GM12891 (cell line): ENCODE data around the gene FBXO21.
A peak's percentile ranks its signal among the peaks of the same experiment; 100 is the strongest.

Experiments
- DNase-seq: peaks from one replicate; pipeline ENCODE4 v3.0.0; 2011; ENCODE audit warnings: low spot score; ENCODE audit not compliant: insufficient read length
- FAIRE-seq: peaks from 2 replicates; lab custom pipeline; 2011; peaks lifted over from hg19 to GRCh38; lab: Jason Lieb, UNC
- PAX5 ChIP-seq: IDR thresholded peaks from 2 replicates; pipeline ENCODE4 v1.6.1; 2011; ENCODE audit warnings: low read length, moderate library complexity, mild to moderate bottlenecking; ENCODE audit not compliant: insufficient read depth, severe bottlenecking
- POLR2A ChIP-seq: IDR thresholded peaks from 2 replicates; pipeline ENCODE4 v1.6.1; 2011; ENCODE audit warnings: low read depth, low read length, control low read depth
- POLR2AphosphoS5 ChIP-seq: IDR thresholded peaks from 2 replicates; pipeline ENCODE4 v1.6.1; 2011; ENCODE audit warnings: low read depth, low read length, control low read depth
- POU2F2 ChIP-seq: IDR thresholded peaks from 2 replicates; pipeline ENCODE4 v1.6.1; 2011; ENCODE audit warnings: low read depth, mild to moderate bottlenecking, control low read depth, low read length, moderate library complexity
- SPI1 ChIP-seq: IDR thresholded peaks from 2 replicates; pipeline ENCODE4 v1.6.1; 2011; ENCODE audit warnings: low read depth, low read length, control low read depth
- TAF1 ChIP-seq: IDR thresholded peaks from 2 replicates; pipeline ENCODE4 v1.6.1; 2011; ENCODE audit warnings: low read depth, low read length, control low read depth

The FBXO21 gene

DNA sequence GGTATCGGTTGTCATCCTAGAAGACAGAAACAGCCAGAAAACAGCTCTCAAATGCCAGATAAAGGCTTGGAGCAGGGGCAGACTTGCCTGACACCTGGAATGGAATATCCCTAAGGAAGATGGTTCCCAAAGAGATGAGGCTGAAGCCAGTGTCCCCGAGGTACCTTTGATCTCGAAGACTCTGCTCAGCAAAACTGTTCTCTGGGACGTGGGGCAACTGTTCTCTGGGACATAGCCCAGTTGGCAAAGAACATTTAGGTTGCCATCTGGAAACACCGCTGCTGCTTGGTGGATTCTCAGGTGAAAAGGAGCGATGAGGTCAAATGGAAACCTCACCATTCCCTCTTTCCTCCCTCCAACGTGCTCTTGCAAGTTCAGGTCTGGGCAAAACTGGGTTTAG lies 27.9 kb upstream of the FBXO21 start:
- FAIRE-seq (no peak), DNase-seq (no peak)
- TF ChIP-seq POLR2AphosphoS5 (no peak), SPI1 (no peak), POLR2A (no peak), TAF1 (no peak), PAX5 (no peak), POU2F2 (no peak)

DNA sequence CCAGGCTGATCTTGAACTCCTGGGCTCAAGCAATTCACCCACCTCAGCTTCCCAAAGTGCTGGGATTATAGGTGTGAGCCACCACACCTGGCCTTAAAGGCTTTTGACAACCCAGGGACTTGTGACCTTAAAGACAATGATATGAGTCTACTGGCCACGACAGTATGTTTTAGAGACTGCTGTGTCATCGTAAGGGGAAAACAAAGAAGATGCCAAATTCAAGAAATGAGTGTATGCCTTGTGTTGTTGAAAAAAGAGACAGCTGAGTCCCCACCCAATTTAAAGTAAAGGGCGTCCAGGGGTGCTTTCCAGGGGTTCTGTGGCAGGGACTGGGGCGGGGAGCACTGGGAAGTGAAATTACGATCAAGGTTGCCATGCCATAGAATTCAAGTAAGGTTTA lies 26.4 kb upstream of the FBXO21 start:
- DNase-seq (no peak), FAIRE-seq (no peak)
- TF ChIP-seq PAX5 = no peak
- TF ChIP-seq TAF1 = no peak
- no peak for TF ChIP-seq POLR2AphosphoS5
- no peak for TF ChIP-seq SPI1
- TF ChIP-seq POU2F2 = no peak
- TF ChIP-seq POLR2A = no peak

DNA sequence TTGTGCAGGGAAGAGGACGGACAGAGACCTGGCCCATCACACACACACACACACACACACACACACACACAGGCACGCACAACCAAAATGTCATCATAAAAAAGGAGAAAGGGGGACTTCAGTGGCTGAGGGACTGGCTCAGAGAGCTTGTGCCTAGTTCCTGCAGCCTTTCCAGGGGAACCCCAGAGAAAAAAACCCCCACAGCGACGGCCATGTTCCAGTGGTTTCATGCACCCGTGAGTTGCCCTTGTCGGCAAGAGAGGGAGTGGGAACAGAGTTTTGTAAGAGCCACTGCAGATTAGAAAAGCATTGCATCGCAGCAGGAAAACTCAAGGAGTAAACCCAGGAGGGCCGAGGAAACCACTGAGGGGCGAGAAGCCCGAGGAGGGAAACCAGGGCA lies 24.5 kb upstream of the FBXO21 start:
- TF ChIP-seq POLR2AphosphoS5 = no peak
- TF ChIP-seq PAX5 = no peak
- no peak for TF ChIP-seq POU2F2
- no peak for TF ChIP-seq TAF1
- no peak for TF ChIP-seq POLR2A
- no peak for TF ChIP-seq SPI1
- no peak for FAIRE-seq
- DNase-seq = no peak

- FAIRE-seq = no peak
- no peak for DNase-seq
- TF ChIP-seq POU2F2 (no peak), POLR2AphosphoS5 (no peak), POLR2A (no peak), SPI1 (peak; percentile 20; the same call in 1 of the 2 replicates), TAF1 (no peak)
These were observed 23.1 kb upstream of the FBXO21 start for GRCh38 chr12:117213295-117213808.

DNA sequence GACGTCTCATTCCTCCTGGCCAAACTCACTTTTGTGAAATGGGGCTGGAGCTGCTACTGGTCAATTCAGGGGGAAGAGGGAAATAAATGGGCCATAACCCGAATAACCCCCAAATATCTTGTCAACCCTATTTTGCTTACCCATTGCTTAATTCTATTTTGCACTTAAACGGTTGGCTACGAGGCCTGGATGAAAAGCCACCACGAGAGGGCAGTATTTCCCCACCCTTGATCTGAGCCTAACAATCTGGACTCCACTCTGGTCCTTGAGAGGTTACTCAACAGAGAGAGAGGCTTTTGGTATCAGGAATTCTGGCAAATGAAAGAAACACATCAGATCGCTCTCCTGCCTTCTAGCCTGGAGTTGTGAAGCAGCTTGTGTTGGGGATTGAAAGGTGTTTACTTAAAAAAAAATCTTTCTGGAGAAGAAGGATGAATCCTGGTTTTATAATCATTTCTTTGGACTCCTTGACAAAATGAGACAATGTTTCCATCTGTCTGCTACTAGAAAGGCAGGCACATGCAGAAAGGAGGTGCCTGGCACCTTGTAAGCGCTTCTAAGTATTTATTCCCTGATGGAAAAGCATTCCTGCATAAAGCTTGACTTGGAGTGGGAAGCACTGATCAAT lies 22.4 kb upstream of the FBXO21 start:
- TF ChIP-seq SPI1 (no peak), POU2F2 (no peak), POLR2A (no peak), PAX5 (no peak)
- FAIRE-seq = peak; percentile 92
- peak; percentile 66 for DNase-seq

DNA sequence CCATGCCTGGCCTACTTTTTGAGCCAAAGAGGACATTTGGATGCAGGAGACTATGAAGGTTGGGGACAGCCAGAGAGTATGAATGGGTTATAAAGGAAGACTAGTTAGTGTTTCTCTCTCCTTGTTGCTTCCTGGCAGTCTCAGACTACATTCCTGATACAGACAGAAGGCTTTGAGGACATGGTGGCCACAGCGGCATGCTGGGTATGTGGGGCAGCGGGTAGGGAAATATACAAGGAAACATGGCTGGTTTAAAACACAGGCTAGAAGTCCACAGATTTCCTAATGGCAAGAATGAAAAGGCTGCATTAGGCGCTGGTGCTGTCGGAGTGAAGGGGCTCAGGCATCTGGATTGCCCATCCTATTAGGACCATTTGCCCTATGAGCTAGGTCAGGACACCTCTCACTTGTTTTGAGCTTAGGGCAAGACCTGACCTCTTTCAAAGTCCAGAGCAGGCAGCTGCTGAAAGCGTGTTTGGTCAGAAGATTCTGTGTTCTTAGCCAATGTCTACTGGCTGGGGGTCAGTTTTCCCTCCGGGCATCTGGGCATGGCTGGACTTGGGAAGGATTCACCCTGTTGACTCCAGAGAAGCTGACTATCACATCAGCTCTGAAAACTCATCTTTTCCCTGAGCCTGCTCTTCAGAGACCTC lies 20.1 kb upstream of the FBXO21 start:
- no peak for DNase-seq

DNA sequence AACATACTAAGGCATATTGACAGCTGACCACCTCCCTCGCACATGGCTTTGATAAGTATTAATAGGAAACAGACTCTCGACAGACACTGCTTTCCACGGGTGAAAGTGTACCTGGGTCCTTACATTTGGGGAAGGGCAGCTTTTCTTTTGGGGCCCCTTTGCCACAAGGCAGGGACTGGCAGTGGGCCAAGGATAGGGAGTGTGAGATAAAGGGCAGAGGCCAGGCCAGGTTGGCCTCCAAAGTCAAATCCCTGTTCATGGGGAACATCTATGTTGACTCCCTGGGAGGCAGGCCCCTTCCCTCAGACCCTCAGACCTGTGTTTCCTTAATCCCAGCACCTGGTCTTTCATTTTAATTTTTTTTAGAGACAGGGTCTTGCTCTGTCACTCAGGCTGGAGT lies 19.4 kb upstream of the FBXO21 start:
- FAIRE-seq = no peak
- no peak for DNase-seq
- TF ChIP-seq POLR2AphosphoS5 = no peak
- TF ChIP-seq POU2F2 = no peak
- no peak for TF ChIP-seq PAX5
- TF ChIP-seq TAF1 = no peak
- no peak for TF ChIP-seq SPI1
- TF ChIP-seq POLR2A = no peak

More for the DNA sequence above, 20.1 kb upstream of the FBXO21 start:
- no peak for FAIRE-seq
- no peak for TF ChIP-seq POU2F2
- TF ChIP-seq POLR2AphosphoS5 = no peak
- no peak for TF ChIP-seq SPI1

DNA sequence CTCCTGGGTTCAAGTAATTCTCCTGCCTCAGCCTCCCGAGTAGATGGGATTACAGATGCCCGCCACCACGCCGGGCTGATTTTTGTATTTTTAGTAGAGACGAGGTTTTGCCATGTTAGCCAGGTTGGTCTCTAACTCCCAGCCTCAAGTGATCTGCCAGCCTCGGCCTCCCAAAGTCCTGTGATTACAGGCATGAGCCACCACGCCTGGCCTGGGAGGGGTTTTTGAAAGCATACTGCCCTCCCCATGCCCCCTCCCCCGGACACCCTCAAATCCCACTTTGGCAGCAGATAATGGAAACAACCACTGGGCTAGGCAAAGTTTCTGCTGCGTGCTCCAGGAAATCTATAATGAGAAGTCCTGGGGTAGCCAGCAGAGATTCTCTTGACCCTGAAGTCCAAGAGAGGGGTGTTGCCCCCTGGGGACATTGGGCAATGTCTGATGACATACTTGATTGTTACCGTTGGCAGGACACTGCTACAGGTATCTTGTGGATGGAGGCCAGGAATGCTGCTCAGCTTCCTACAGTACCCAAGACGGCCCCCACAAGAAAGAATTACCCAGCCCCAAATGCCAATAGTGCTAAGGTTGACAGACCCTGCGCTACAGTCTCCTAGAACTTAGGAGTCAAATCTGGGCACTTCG lies 18.7 kb upstream of the FBXO21 start:
- DNase-seq (no peak), FAIRE-seq (no peak)
- TF ChIP-seq SPI1 (no peak), POU2F2 (no peak), TAF1 (no peak), POLR2A (no peak), POLR2AphosphoS5 (no peak), PAX5 (no peak)

GRCh38 chr12:117208206-117208605 lies 17.9 kb upstream of the FBXO21 start:
- no peak for DNase-seq
- TF ChIP-seq POU2F2 = no peak
- FAIRE-seq = no peak
